Liver (tissue), 9 donors: Measurements from ENCODE around the gene SMAD9. TPM values are rescaled to one million over a fixed set of nuclear protein-coding genes. Genes with fewer than 3 reads are reported as not detected.

ENCODE experiments used
- DNase-seq: peaks from one replicate; pipeline ENCODE4 v3.0.0-alpha.2; 2017; ENCODE audit warnings: low spot score
- H3K27ac ChIP-seq, 2 donors: one replicate each; pipeline ENCODE4 v1.7.0; 2013; ENCODE audit warnings: inconsistent platforms in 2 of 2, low read length in 2 of 2, control low read depth in 1 of 2, low read depth in 1 of 2, mild to moderate bottlenecking in 1 of 2
- H3K27me3 ChIP-seq, 4 donors: one replicate each; pipeline versions ENCODE4 v1.6.1 to v1.7.0; 2013; ENCODE audit warnings: low read length in 3 of 4, inconsistent platforms in 1 of 4, mild to moderate bottlenecking in 1 of 4, moderate library complexity in 1 of 4; ENCODE audit not compliant: control insufficient read depth in 4 of 4, insufficient read depth in 4 of 4
- H3K36me3 ChIP-seq, 4 donors: one replicate each; pipeline versions ENCODE4 v1.6.1 to v1.7.0; 2013; ENCODE audit warnings: low read length in 3 of 4, mild to moderate bottlenecking in 3 of 4, low read depth in 1 of 4, moderate library complexity in 1 of 4; ENCODE audit not compliant: control insufficient read depth in 4 of 4, insufficient read depth in 3 of 4
- H3K4me1 ChIP-seq, 4 donors: one replicate each; pipeline versions ENCODE4 v1.6.1 to v1.7.0; 2013; ENCODE audit warnings: low read length in 3 of 4, mild to moderate bottlenecking in 3 of 4, moderate library complexity in 1 of 4; ENCODE audit not compliant: control insufficient read depth in 4 of 4, insufficient read depth in 4 of 4
- H3K4me3 ChIP-seq, 3 donors: one replicate each; pipeline versions ENCODE4 v1.6.1 to v1.7.0; 2013; ENCODE audit warnings: low read length in 3 of 3, control low read depth in 1 of 3, low read depth in 1 of 3, mild to moderate bottlenecking in 1 of 3
- H3K9ac ChIP-seq, 2 donors: one replicate each; pipeline ENCODE4 v1.7.0; 2013; ENCODE audit warnings: low read length in 2 of 2, mild to moderate bottlenecking in 2 of 2, moderate library complexity in 2 of 2, control low read depth in 1 of 2, low read depth in 1 of 2
- H3K9me3 ChIP-seq, 4 donors: one replicate each; pipeline versions ENCODE4 v1.6.1 to v1.7.0; 2013; ENCODE audit warnings: low read length in 3 of 4; ENCODE audit not compliant: control insufficient read depth in 4 of 4
- ATF3 ChIP-seq: IDR thresholded peaks from 2 replicates; pipeline ENCODE4 v1.6.1; 2016; ENCODE audit warnings: antibody characterized with exemption
- CTCF ChIP-seq: fragments of 150-350 bp; IDR thresholded peaks from 2 replicates; pipeline ENCODE4 v1.5.1; 2017; ENCODE audit warnings: improper control_type of control experiment, low read depth, low read length; ENCODE audit not compliant: missing input control
- EGR1 ChIP-seq, 2 donors: IDR thresholded peaks; 2 replicates each; pipeline ENCODE4 v1.6.1; 2016 to 2018; ENCODE audit warnings: antibody characterized with exemption in 2 of 2, low read depth in 2 of 2
- FOXA1 ChIP-seq: IDR thresholded peaks from 2 replicates; pipeline ENCODE4 v1.6.1; 2016; ENCODE audit warnings: antibody characterized with exemption
- FOXA2 ChIP-seq: IDR thresholded peaks from 2 replicates; pipeline ENCODE4 v1.6.1; 2016; ENCODE audit warnings: antibody characterized with exemption
- HNF4G ChIP-seq: IDR thresholded peaks from 2 replicates; pipeline ENCODE4 v1.6.1; 2016; ENCODE audit warnings: antibody characterized with exemption
- JUND ChIP-seq, 2 donors: IDR thresholded peaks; 2 replicates each; pipeline ENCODE4 v1.6.1; 2016; ENCODE audit warnings: antibody characterized with exemption in 2 of 2
- MAX ChIP-seq: IDR thresholded peaks from 2 replicates; pipeline ENCODE4 v1.6.1; 2016; ENCODE audit warnings: antibody characterized with exemption
- NR2F2 ChIP-seq: IDR thresholded peaks from 2 replicates; pipeline ENCODE4 v1.6.1; 2016; ENCODE audit warnings: antibody characterized with exemption
- RAD21 ChIP-seq, 2 donors: IDR thresholded peaks; 2 replicates each; pipeline ENCODE4 v1.6.1; 2016; ENCODE audit warnings: antibody characterized with exemption in 2 of 2, mild to moderate bottlenecking in 2 of 2
- RXRA ChIP-seq, 2 donors: IDR thresholded peaks; 2 replicates each; pipeline ENCODE4 v1.6.1; 2017 to 2018; ENCODE audit warnings: antibody characterized with exemption in 2 of 2, mild to moderate bottlenecking in 1 of 2
- SP1 ChIP-seq: IDR thresholded peaks from 2 replicates; pipeline ENCODE4 v1.6.1; 2018; ENCODE audit warnings: antibody characterized with exemption, mild to moderate bottlenecking
- TAF1 ChIP-seq: conservative IDR thresholded peaks from 2 replicates; pipeline ENCODE4 v1.6.1; 2016; ENCODE audit warnings: antibody characterized with exemption, mild to moderate bottlenecking
- YY1 ChIP-seq: IDR thresholded peaks from 2 replicates; pipeline ENCODE4 v1.6.1; 2016; ENCODE audit warnings: antibody characterized with exemption, mild to moderate bottlenecking
- WGBS: extraction: QIAGEN DNeasy Blood & Tissue Kit; methylation state at CpG from one replicate; pipeline ENCODE4 v1.1.7; 2013; 5-methylcytosine and 5-hydroxymethylcytosine counted together
- polyA plus RNA-seq, 2 donors: library from polyadenylated mRNA; stranded (reverse) in 1 of 2; unstranded in 1 of 2; fragments of 200-250 nt in 1 of 2; fragments of >200 nt in 1 of 2; fragmentation: Nextera tagmentation in 1 of 2; extraction: Ambion mirVana in 1 of 2; gene quantifications; one replicate each; pipeline versions ENCODE4 v1.2.1 to v1.2.3, GENCODE V29; 2013 to 2015
- total RNA-seq, 2 donors: library from RNA; depleted of rRNA; stranded (reverse); fragments of >200 nt; gene quantifications; one replicate each; pipeline ENCODE4 v1.2.3, GENCODE V29; 2014
- TF ChIP-seq, protein P1 (sequence below): IDR thresholded peaks from 2 replicates; pipeline ENCODE4 v1.6.1; 2016; ENCODE audit warnings: antibody characterized with exemption
- TF ChIP-seq, protein P2 (sequence below): IDR thresholded peaks from 2 replicates; pipeline ENCODE4 v1.6.1; 2016; ENCODE audit warnings: antibody characterized with exemption, mild to moderate bottlenecking
- donor health status: healthy.
- donor health status: healthy.
- donor health status: healthy.
- donor health status: healthy.
- donor health status: healthy.

The SMAD9 gene
- total and polyA plus RNA-seq, 4 donors, result 0.51 to 1.3 (median 0.95) TPM

- Histone ChIP-seq H3K9me3 (no peaks in the 10 kb centered on the region), H3K36me3 (no peaks in the 10 kb centered on the region), H3K27ac (no peak overlapping the region), H3K4me1 (peaks cover 0 to 2% (median 0%) of the 10 kb centered on the region in 4 donors), H3K9ac (no peak overlapping the region), H3K4me3 (no peak overlapping the region), H3K27me3 (no peaks in the 10 kb centered on the region)
- WGBS, result 91% methylated on average over 2 of the region's 2 CpGs
- TF ChIP-seq RXRA (IDR thresholded peaks at IDR 0.05) (no peak), EGR1 (IDR thresholded peaks at IDR 0.05; ENCODE audit: low read depth in 2 of 2) (no peak), CTCF (no peak), RAD21 (IDR thresholded peaks at IDR 0.05) (no peak), HNF4G (no peak)
- TF ChIP-seq, protein P1, sequence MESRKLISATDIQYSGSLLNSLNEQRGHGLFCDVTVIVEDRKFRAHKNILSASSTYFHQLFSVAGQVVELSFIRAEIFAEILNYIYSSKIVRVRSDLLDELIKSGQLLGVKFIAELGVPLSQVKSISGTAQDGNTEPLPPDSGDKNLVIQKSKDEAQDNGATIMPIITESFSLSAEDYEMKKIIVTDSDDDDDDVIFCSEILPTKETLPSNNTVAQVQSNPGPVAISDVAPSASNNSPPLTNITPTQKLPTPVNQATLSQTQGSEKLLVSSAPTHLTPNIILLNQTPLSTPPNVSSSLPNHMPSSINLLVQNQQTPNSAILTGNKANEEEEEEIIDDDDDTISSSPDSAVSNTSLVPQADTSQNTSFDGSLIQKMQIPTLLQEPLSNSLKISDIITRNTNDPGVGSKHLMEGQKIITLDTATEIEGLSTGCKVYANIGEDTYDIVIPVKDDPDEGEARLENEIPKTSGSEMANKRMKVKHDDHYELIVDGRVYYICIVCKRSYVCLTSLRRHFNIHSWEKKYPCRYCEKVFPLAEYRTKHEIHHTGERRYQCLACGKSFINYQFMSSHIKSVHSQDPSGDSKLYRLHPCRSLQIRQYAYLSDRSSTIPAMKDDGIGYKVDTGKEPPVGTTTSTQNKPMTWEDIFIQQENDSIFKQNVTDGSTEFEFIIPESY, result no peak
- TF ChIP-seq, protein P2, sequence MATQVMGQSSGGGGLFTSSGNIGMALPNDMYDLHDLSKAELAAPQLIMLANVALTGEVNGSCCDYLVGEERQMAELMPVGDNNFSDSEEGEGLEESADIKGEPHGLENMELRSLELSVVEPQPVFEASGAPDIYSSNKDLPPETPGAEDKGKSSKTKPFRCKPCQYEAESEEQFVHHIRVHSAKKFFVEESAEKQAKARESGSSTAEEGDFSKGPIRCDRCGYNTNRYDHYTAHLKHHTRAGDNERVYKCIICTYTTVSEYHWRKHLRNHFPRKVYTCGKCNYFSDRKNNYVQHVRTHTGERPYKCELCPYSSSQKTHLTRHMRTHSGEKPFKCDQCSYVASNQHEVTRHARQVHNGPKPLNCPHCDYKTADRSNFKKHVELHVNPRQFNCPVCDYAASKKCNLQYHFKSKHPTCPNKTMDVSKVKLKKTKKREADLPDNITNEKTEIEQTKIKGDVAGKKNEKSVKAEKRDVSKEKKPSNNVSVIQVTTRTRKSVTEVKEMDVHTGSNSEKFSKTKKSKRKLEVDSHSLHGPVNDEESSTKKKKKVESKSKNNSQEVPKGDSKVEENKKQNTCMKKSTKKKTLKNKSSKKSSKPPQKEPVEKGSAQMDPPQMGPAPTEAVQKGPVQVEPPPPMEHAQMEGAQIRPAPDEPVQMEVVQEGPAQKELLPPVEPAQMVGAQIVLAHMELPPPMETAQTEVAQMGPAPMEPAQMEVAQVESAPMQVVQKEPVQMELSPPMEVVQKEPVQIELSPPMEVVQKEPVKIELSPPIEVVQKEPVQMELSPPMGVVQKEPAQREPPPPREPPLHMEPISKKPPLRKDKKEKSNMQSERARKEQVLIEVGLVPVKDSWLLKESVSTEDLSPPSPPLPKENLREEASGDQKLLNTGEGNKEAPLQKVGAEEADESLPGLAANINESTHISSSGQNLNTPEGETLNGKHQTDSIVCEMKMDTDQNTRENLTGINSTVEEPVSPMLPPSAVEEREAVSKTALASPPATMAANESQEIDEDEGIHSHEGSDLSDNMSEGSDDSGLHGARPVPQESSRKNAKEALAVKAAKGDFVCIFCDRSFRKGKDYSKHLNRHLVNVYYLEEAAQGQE, result no peak
- DNase-seq, result no peak
Observed at GRCh38 chr13:36907821-36908220, 12.2 kb downstream of the SMAD9 start.

DNA sequence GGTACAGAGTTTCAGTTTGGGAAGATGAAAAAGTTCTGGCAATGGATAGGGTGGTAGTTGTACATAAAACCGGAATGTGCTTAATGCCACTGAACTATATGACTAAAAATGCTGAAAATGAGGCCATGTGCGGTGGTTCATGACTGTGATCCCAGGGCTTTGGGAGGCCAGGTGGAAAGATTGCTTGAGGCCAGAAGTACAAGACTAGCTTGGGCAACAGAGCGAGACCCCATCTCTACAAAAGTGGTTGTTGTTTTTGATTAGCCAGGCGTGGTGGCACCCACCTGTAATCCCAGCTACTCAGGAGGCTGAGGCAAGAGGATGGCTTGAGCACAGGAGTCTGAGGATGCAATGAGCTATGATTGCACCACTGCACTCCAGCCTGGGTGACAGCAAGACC lies 12.8 kb downstream of the SMAD9 start:
- 97% methylated on average over 4 of the region's 4 CpGs for WGBS
- H3K4me3 ChIP-seq, result no peak overlapping the region
- no peak for DNase-seq
- TF ChIP-seq EGR1 (IDR thresholded peaks at IDR 0.05; ENCODE audit: low read depth in 2 of 2) (no peak), MAX (no peak), CTCF (no peak), SP1 (no peak), ATF3 (no peak), FOXA2 (no peak), HNF4G (no peak), YY1 (no peak), FOXA1 (no peak), TAF1 (no peak), RXRA (IDR thresholded peaks at IDR 0.05) (no peak), JUND (IDR thresholded peaks at IDR 0.05) (no peak), RAD21 (IDR thresholded peaks at IDR 0.05) (no peak), NR2F2 (no peak)
- TF ChIP-seq, protein P1, result no peak

More for the DNA sequence above, 12.8 kb downstream of the SMAD9 start:
- H3K27me3 ChIP-seq, result no peaks in the 10 kb centered on the region
- H3K36me3 ChIP-seq, result no peaks in the 10 kb centered on the region
- no peak overlapping the region for H3K9ac ChIP-seq
- no peak overlapping the region for H3K27ac ChIP-seq
- H3K4me1 ChIP-seq, result peaks cover 0 to 2% (median 0%) of the 10 kb centered on the region in 4 donors
- no peaks in the 10 kb centered on the region for H3K9me3 ChIP-seq
